Hematopoietic multipotent progenitor cell treated with erythropoietin and hydrocortisone succinate and interleukin-3 and kit ligand, for 17 days (in vitro differentiated cells): ENCODE results near the gene RELB.

ENCODE experiments used
- DNase-seq: peaks from one replicate; pipeline ENCODE4 v3.0.0-alpha.2; 2015; ENCODE audit warnings: low spot score

Gene RELB

DNA sequence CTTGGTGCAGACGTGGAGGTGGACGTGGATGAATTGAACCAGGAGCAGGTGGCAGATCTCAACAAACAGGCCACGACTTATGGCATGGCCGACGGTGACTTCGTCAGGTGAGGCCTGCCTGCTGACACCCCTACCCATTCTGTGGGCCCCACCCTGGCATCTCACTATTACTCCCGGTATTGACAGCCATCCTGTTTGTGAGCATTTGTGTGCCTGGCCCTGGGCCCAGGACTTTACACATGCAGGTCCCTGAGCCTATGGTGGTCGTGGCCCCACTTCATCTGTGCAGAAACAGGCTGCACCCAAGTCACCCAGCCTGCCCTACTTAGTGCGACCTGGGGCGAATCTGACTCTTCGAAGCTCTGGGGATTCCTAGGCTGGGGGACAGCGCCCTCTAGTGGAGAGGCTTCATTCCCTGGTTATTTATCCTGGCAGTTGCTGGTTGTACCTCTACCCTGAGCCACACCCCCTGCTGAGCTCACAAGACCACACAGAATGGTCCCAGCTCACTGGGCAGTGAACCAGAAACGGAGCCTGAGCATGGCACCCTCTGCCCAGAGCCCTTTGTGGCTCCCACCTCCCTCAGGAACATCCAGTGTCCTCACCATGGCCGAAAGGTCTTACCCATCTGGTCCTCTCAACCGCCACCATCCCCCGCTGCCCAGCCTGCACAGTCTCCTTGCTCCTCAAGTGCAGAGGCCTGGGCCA lies 58.1 kb downstream of the RELB start:
- DNase-seq: peak; percentile 92

DNA sequence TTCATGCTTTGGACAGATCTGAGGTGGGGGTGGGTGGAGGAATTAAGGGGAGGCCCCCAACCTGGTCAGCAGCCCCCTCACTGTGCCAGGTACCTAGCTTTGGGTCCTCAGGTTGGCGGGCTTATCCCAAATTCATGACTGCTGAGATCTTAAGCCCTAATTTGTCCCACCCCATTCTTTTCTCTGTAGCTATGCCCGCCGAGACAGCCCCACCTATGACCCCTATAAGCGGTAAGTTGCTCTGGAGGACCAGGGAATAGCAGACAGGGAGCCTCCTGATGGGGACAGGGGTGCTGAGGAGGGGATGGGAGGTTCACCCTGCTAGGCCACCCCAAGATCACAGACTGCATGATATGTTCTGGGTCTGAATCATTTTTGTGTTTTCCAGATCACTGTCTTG lies 60.7 kb downstream of the RELB start:
- DNase-seq: no peak

DNA sequence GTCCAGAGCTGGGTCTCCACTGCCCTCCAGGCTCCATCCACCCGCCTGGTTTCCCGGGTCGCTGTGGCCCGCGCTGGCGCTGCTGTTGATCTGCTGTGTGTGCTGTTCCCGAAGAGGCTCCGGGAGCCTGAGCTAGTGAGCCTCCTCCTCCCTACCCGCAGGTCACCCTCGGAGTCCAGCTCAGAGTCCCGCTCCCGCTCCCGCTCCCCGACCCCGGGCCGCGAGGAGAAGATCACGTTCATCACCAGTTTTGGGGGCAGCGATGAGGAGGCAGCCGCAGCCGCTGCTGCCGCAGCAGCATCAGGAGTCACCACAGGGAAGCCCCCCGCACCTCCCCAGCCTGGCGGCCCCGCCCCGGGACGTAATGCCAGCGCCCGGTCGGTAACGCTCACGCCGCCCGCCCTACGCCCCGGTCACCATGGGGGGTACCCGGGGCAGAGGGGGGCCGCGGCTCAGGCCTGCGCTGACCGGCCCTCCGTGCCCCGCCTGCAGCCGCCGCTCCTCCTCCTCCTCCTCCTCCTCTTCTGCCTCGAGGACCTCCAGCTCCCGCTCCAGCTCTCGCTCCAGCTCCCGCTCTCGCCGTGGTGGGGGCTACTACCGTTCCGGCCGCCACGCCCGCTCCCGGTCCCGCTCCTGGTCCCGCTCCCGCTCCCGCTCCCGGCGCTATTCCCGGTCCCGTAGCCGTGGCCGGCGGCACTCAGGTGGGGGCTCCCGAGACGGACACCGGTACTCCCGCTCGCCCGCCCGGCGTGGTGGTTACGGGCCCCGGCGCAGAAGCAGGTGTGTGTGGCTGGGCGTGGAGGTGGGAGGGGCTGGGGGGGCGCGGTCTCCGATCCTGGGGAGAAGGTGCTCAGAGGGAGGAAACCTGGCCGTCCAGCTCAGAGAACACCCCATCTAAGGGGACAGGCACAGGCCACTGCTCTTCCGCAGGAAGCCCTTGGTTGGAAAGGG lies 62.9 kb downstream of the RELB start:
- DNase-seq: no peak

DNA sequence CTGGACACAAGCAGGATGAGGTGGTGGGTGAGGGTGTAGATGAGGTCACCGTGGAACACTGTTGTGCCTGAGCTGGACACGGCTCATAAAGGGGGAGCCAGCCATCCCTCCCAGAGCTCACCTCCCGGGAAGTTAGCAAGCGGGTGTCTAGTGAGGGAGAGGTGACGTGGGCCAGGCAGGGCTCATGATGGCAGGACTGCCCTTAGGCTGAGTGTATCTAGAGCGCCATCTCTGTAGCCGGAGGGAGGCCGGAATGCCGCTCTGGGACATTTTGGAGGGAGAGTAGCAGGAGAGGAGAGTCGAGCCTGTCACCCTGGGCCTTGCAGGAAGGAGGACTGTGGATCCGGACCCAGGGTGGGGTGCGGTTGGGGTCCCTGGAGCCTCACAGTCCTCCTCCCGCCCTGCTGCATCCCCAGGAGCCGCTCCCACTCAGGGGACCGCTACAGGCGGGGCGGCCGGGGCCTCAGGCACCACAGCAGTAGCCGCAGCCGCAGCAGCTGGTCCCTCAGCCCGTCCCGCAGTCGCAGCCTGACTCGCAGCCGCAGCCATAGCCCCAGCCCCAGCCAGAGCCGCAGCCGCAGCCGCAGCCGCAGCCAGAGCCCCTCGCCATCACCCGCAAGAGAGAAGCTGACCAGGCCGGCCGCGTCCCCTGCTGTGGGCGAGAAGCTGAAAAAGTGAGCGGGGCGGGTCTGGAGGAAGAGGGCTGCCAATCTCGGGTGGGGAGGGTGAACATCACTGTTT lies 65.8 kb downstream of the RELB start:
- no peak for DNase-seq

DNA sequence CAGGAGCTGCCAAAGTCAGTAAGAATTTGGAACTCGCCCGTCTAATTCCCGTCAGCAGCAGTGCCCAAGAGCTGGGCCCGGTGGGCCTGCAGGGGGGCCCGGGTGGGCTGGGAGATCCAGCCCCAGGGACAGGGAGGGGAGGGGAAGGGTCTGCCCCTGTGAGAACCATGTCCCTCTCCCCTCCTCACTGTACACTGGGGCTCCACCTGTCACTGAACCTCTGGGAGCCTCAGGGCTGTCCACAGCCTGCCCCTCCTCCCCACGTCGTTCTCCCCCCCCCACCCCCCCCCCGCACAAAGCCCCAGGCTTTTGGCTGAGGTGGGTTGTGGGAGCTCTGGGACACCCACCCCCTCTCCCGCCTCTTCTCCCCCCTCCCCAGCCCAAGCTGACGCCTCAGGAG lies 66.8 kb downstream of the RELB start:
- DNase-seq: no peak

DNA sequence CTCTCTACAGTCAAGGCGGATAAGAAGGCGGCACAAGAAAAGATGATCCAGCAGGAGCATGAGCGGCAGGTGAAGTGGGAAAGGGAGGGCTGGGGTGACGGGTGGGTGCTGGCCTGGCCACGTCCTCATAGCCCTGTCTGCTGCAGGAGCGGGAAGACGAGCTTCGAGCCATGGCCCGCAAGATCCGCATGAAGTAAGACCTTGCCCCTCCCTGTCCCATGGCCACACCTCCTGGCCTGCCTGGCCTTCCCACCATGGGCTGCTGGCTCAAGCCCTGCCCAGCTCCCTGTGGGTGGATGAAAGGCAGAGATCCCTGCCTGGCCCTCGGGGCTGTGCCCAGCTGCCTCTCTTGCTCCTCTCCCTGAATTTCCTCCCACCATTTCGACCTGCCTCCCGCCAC lies 67.8 kb downstream of the RELB start:
- DNase-seq: no peak

DNA sequence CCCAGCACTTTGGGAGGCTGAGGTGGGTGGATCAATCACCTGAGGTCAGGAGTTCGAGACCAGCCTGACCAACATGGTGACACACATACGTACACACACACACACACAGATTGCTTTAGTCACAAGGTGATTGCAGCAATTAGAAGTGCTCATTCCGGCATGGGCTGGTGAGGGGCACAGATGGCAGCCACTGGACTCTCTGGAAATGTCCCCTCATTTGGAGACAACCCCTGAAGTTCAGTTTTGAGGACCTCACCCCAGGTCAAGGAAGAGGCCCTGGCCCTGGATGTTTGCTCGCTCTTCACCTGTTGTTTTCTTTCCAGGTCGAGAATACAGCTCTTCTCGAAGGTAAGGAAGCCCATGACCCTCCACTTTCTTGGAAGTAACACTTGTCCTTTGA lies 69.0 kb downstream of the RELB start:
- no peak for DNase-seq

DNA sequence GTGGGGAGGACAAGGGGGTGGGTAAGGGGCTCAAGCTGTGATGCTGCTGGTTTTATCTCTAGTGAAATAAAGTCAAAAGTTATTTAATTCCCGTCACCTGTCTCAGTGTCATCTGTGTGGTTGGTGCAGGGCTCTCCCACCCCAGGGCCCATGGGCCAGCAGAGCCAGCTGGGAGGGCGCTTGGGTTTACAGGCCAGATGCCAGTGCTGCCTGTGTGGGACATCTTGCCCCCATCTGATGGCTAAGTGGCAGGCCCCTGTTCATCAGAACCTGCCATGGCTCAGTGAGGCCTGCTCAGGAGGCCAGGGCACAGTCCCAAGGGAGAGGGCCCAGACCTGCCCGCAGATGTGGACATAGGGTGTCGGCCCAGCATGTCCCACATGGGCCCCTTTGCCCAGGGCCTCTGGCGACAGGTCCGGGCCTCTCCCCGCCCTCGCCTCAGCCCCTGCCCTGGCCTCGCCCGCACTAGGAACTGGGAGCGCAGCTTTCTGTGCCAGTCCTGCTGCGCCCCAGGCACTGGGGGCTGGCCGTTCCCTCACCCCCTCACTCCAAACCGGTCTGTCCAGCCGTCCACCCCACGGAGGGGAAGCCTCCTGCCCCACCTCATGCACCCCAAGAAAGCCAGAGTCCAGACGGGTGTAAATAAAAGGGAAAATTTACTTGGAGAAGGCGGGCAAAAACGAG lies 69.7 kb downstream of the RELB start:
- no peak for DNase-seq

DNA sequence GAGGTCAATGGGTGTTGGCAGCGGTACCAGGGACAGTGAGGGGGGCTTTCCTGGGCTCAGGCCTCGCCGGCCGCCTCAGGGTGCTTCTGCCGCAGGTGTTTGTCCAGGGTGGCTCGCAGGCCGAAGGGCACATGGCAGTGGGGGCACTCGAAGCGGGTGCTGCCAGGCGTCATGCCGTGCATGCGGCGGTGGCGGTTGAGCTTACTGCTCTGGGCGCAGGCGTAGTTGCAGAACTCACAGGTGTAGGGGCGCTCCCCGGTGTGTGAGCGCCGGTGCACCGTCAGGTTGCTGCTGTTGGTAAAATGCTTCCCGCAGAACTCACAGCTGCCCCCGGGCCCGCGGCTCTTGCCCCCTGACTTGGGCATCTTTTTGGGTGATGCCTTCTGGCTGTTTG lies 70.3 kb downstream of the RELB start:
- DNase-seq: no peak

DNA sequence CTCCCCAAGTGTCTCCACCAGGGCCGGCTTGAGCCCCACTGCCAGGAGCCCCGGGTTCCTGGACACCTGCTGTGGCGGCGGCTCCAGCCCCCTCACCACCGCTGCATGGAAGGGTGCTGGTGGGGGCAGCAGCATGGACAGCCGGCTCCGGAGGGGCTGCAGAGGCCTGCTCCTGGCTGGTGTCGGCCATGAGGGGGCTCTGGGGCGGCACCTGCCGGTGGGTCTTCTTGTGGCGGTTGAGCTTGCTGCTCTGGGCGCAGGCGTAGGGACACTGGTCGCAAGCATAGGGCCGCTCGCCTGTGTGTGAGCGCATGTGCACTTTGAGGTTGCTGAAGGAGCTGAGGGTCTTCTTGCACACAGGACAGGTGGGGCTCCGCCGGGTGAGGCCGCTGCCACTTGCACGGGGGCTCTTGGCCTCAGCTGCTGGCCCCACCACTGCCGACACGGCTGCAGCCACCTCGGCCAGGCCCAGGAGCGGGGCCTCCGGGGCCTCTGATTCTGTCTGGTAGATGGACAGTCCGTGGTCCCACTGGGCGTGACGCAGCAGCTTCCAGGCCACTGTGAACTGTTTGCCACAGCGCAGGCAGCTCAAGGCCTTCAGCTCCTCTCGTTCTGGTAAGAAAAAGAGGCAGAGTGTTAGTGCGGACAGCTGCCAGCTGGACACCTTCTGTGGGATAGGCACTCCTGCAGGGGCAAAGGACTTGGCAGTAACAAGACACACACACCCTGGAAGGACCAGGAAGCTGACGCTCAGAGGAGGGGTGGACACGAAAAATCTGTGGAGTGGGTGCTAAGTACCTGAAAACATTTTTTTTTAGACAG lies 70.9 kb downstream of the RELB start:
- DNase-seq: no peak

DNA sequence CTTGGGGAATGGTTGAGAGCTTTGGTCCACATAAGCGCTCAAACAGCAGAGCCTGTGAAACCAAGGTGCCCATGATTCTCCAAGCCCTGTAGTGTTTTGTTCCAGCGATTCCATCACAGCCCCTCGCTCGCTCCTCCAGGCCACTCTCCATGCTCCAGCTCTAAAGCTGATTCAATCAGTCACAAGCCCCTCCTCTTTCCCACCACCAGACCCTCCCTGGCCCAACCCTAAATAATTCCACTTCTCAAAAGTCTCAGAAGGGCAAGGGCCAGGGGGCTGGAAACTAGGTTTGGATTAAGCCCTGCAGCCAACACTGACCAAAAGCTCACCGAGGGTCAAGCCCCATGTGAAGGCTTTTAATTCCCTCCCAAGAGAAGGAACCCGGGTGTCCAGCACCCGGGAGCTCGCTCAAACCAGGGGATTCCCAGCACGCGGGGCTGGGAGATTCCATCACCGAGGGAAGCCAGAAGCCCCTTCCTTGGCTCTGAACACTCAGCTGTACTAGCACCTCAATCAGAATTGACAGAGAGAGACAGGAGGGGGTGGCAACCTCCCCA lies 73.6 kb downstream of the RELB start:
- no peak for DNase-seq

DNA sequence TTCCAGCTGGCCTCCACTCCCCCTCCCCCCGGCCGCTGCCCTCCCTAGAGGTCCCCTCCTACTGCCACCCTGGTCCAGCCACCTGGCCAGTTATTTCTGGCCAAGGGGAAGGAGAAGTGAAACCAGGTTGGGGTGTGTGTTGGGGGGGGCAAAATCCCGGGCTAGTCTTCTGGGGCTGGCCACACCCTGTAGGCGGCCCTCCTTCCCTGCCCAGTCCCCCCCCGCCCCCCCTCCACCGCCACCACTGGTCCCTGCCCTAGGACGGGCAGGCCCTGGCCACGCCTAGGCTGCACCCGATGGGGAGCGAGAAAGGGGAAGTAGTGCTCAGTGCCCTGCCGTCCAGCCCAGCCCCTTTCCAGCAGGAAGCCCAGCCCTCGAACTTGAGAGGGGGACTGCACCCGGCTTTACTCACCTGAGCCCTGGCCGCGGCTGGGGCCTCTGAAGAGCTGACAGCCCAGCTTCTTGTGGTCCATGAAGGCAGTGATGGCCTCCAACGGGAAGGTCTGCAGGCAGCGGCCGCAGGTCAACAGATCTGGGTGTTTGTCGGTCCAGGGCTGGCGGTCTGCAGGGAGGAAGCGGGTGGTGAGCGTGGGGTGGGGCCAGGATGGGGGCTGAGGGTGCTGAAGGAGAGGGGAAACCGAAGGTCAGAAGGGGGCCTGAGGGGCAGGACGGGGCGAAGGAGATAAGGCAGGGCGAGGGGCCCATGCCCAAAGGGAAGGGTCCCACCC lies 74.2 kb downstream of the RELB start:
- peak; percentile 62 for DNase-seq

DNA sequence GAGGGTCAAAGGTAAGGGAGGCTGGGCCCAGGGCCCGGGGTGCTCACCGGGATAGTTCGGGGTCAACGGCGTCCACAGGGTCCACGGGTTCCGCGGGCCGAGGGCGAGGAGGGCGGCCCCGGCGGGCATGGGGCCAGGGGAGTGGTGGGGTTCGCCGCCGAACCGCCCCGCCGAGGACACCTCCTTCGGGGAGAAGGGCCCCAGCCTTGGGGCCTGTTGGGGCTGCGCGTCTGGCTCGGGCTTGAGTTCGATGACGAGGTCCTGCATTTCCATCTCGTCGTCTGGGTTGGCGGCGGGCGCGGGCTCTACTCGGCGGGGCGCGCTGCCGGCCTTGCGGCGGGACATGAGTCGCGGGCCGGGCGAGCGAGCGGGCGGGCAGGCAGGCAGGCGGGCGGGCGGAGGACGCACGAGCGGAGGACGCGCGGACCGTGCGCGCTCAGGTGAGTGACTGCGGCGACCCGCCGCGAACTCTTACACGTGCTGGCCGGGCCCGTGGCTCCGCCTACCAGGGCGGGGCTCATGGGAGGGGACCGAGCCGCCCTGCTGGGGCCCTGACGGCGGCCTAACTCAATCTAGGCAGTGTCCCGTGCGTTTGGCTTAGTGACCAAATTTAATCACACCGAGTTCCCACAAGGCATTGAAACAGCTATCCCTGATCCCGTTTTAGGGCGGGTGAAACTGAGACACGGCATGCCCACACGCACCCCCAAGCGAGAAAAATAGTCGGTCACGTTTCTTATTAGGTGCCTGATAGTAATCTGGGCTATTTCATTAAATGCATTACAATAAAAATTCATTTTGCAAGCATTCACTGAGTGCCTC lies 75.0 kb downstream of the RELB start, which contains the start of gene ZNF296:
ZNF296 (minus strand) TSS at position 450 of the 822 bp plus-strand sequence; CDS start at position 345, 105 bp downstream.
- DNase-seq: peak; percentile 83

DNA sequence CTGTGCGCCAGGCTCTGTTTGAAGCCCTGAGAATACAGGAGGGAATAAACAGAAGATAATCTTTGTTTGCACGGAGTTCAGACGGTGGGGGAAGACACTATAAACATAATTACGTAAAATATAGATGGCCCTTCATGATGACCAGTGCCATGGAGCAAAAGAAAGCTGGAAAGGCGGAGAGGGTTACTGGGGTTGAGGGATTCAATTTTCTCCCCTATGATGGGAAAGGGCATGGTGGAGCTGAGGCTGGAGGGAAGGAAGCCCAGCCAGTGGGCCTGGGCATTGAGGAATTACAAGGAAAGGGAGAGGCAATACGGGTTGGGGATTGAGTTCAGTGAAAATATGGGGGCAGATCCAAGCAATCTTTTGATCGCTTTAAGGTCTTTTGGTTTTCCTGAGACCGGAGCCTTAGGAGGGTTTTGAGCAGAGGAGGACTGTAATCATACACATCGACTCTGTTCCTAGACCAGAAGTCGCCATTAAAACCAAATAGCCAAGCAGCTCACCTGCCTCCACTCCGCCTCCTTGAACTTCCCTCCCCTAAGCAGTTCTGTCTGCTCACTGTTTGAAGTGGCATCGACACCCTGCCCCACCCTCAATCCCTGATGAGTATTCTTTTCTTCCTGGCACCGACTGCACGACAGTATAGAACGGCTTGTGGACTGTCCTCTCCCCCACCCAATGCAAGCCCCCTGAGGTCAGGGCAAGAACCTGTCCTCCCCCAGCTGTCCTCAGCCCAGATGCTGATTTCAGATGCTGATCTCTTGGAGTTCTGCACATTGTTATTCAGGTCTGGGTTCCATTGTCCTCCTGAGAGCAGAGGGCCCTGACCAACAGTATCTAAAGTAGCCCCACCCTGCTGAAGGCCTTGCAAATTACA lies 75.8 kb downstream of the RELB start:
- DNase-seq: no peak

DNA sequence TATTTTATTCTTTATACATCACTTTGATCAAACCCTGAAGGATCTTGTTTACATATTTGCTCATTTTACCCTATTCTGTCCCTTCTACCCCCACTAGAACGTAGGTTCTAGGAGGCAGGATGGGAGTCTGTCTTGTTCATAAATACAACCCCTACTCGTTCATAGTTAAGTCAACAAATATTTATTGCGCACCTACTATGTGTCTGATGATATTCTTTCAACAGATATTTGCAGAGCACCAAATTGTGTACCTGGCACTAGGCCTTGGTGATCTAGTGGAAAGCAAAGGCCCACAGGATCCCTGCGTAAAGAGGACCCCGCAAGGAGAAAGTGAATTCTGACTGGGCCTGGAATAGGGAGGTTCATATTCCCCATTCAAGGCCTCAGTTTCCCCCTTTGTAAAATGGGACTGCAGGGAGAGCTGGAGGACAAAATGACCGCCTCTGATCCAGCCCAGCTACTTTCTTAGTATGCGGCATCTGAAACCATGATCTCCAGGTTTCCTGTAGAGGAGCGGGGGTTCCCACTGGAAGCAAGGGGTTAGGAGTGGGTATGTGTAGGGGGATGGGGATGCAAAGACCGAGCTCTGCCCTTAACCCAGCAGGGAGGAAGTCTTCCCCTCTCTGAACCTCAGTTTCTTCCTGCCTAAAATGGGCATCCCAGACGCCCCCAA lies 77.3 kb downstream of the RELB start:
- DNase-seq: no peak

DNA sequence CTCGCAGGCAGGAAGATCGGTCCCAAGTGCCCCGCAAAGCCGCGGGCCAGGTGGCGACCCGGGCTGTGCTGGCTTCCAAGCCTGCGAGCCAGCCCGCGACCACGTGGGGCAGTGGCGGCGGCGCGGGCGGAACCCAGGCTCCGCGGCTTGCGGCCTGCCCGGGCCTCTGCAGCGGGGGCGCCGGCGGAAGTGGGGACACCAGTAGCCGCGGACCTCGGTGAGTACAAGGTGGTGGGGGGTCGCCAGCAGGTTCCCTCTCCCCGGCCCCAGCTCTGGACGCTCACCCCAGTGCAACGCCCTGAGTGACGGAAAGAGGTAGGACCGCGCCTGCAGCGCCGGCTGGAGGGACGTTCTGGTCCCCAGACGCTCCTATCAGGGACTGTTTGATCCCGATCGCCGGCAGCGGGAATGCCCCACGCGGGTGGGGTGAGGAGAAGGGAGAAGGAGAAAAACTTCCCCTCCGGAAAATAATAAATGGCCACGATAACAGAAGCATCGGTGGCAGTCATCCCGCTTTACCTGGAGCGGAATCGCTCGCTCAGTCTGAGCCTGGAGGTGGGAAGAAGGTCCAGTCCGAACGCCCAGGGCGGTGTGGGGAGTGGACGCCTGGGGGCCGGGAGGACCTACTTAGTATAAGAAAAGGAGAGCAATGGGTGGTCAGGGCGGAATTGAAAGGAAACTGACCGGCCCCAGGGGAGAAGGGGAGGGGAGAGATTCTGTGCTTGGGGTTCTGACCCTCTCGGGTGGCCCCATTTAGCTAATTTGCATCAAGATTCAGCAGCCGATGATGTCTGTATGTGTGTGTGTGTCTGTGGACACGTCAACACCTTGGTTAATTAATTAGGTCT lies 78.0 kb downstream of the RELB start, which contains the start of gene GEMIN7:
GEMIN7 (plus strand) TSS at position 198 of the 848 bp plus-strand sequence. CDS start 10,855 bp downstream, outside the sequence.
- DNase-seq: peak; percentile 61
